Activated CD4-positive, alpha-beta T cell treated with anti-CD3 and anti-CD28 coated beads, Interleukin-2, amount 10 ng/mL, durations not matched to agents 7 days and 5 days (primary cell): ENCODE measurements around the gene NFE2L3. TPM values are rescaled to one million over a fixed set of nuclear protein-coding genes. Genes with fewer than 3 reads are reported as not detected.
A peak's percentile ranks its signal among the peaks of the same experiment; 100 is the strongest.

ENCODE experiments used
- CTCF ChIA-PET: fragments of 350-600 bp; sonication (Branson Sonifier 250); formaldehyde crosslinking; loops from one replicate; lab custom pipeline; 2021; ENCODE audit warnings: antibody characterized with exemption; lab: Charles Lee
- POLR2A ChIA-PET: fragments of 350-600 bp; sonication (Branson Sonifier 250); formaldehyde crosslinking; loops from one replicate; lab custom pipeline; 2021; ENCODE audit warnings: antibody characterized with exemption; lab: Charles Lee
- DNase-seq: peaks from one replicate; pipeline ENCODE4 v3.0.0-alpha.2; 2020
- H3K27ac Mint-ChIP-seq: one replicate; pipeline ENCODE4 v1.8.0; 2021; ENCODE audit warnings: mild to moderate bottlenecking, moderate library complexity, mixed read lengths
- H3K27me3 Mint-ChIP-seq: one replicate; pipeline ENCODE4 v1.8.0; 2021; ENCODE audit warnings: mixed read lengths
- H3K36me3 Mint-ChIP-seq: one replicate; pipeline ENCODE4 v1.8.0; 2021; ENCODE audit warnings: low read depth, mixed read lengths
- H3K4me1 Mint-ChIP-seq: one replicate; pipeline ENCODE4 v1.8.0; 2021; ENCODE audit warnings: mixed read lengths
- H3K4me3 Mint-ChIP-seq: one replicate; pipeline ENCODE4 v1.8.0; 2021; ENCODE audit warnings: mild to moderate bottlenecking, moderate library complexity, mixed read lengths
- H3K9me3 Mint-ChIP-seq: one replicate; pipeline ENCODE4 v1.8.0; 2021; ENCODE audit warnings: mixed read lengths
- total RNA-seq, 2 experiments: library from RNA; stranded (reverse); gene quantifications; one replicate each; pipeline ENCODE4 v1.2.3, GENCODE V29; 2021

The NFE2L3 gene
- total RNA-seq, 2 experiments from 2014 or later: 12.0 to 15.3 TPM

GRCh38 chr7:26185844-26186180 lies 33.8 kb downstream of the NFE2L3 start:
- CTCF ChIA-PET: interaction anchor here (1.1 kb wide), 1 partner anchor 12 kb away, joined by 3 read pairs; no protein-coding TSS in a partner anchor
- H3K4me3 Mint-ChIP-seq: no peak overlapping the region
- no peaks in the 10 kb centered on the region for H3K27me3 Mint-ChIP-seq
- peaks cover 71% of the 10 kb centered on the region for H3K36me3 Mint-ChIP-seq
- H3K9me3 Mint-ChIP-seq: no peaks in the 10 kb centered on the region
- H3K27ac Mint-ChIP-seq: peak overlapping the region; percentile 72
- H3K4me1 Mint-ChIP-seq: peaks cover 56% of the 10 kb centered on the region
- no peak for DNase-seq
- POLR2A ChIA-PET: no interaction called here

DNA sequence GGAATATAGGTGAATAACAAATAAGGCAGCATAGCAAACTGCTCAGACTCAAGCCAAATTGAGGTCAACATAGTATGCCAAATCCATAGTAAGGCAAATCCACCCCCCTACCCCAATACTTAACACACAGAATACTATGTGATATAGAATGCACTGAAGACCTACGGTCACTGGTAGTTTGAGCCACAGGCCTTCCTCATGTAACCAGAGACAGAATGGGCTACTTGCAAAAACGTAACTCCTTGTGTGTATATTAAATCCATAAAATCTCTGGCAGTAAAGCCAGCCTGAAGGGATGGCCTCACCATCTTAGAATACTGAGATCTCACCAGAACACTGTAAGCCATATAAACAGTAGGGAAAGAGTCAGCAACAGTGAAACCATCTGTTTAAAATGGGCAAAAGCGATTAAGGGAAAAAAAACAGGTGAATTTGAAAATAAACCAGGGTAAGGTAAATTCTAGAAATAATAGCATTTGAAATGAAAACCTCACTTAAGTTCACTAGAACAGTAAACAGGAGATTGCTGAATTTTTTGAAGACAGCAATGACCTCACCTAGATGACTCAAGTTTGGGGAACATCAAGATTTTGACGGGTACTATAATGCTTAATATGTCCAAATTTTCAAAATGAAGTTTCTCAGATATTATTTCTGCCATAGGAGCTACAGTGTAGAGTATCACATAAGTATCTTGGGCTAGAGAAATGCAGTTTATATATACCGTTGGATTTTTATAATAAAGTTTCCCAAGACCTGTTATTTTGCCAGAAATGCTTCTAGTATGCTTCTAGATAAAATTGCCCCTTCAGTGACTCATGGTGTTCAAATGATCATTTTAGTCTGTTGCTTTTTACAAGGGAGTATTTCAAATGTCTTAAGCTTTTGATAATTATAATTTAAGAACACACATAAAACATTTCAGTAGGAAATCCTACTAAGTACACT lies 34.6 kb downstream of the NFE2L3 start:
- Mint-ChIP-seq H3K36me3 (peaks cover 74% of the 10 kb centered on the region), H3K4me1 (peaks cover 63% of the 10 kb centered on the region), H3K9me3 (no peaks in the 10 kb centered on the region), H3K27me3 (no peaks in the 10 kb centered on the region), H3K4me3 (no peak overlapping the region), H3K27ac (peak overlapping the region; percentile 74)
- CTCF ChIA-PET: interaction anchor here (1.1 to 2.7 kb wide), 3 partner anchors 8 to 12 kb away, joined by 3 to 28 read pairs (median 11); partner anchors contain the start of gene HNRNPA2B1
- POLR2A ChIA-PET: interaction anchor here (0.6 kb wide), 1 partner anchor 20 kb away, joined by 3 read pairs; no protein-coding TSS in a partner anchor
- no peak for DNase-seq

DNA sequence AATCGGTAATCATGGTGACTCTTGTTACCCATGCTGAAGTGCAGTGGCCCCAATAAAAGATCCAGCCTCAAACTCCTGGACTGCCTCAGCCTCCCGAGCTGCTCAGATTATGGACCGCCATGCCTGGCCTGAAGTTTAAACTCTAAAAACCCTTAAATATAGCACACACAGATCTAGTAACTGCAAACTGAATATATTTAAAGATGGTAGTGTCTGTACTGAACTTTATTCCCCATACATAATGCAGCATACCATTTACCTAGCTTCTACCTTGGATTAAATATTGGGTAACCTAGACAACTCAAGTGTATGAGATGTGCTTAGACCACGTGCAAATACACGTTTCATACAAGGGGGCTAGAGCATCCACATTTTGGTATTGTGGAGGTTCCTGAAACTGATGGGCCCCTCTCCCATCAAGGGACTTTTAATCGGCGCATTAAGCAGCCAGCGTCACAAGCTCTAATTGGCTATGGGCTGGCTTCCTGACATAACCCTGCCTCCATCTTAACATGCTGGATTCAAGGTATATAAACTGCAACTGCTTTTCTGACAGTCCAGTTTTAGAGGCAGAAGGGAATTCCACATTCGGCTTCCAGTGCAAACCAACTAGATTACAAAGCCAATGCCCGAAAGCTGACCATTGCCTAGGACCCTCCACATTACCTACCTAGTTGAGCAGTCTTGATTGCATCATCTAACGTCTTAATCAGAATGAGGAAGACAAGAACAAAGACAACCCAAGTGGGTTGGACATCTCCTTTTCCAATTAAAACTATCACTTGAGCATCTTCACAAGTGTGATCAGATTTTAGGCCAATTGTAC lies 35.6 kb downstream of the NFE2L3 start:
- Mint-ChIP-seq H3K4me3 (no peak overlapping the region), H3K9me3 (no peaks in the 10 kb centered on the region), H3K27ac (peak overlapping the region; percentile 41), H3K27me3 (no peaks in the 10 kb centered on the region), H3K36me3 (peaks cover 82% of the 10 kb centered on the region), H3K4me1 (peaks cover 72% of the 10 kb centered on the region)
- ChIA-PET CTCF (interaction anchor here (1.5 to 2.7 kb wide), 5 partner anchors 9 to 97 kb away, joined by 3 to 28 read pairs (median 5); partner anchors contain the start of gene HNRNPA2B1), POLR2A (interaction anchor here (0.6 to 0.9 kb wide), 4 partner anchors 21 to 106 kb away, joined by 3 to 5 read pairs (median 4); no protein-coding TSS in a partner anchor)
- no peak for DNase-seq

GRCh38 chr7:26188206-26188956 lies 36.4 kb downstream of the NFE2L3 start:
- Mint-ChIP-seq H3K4me1 (peaks cover 80% of the 10 kb centered on the region), H3K27me3 (no peaks in the 10 kb centered on the region), H3K4me3 (no peak overlapping the region), H3K27ac (peak overlapping the region; percentile 68), H3K36me3 (peaks cover 89% of the 10 kb centered on the region), H3K9me3 (no peaks in the 10 kb centered on the region)
- POLR2A ChIA-PET: interaction anchor here (0.6 to 1.5 kb wide), 6 partner anchors 10 to 105 kb away, joined by 3 to 9 read pairs (median 4); partner anchors contain the start of genes CBX3 and NFE2L3
- CTCF ChIA-PET: interaction anchor here (0.6 to 2.7 kb wide), 7 partner anchors 9 to 973 kb away, joined by 3 to 28 read pairs (median 5); partner anchors contain the start of gene HNRNPA2B1
- DNase-seq: no peak

- POLR2A ChIA-PET: interaction anchor here (0.9 to 1.5 kb wide), 4 partner anchors 10 to 98 kb away, joined by 3 to 9 read pairs (median 6); partner anchors contain the start of genes CBX3 and NFE2L3
Observed at GRCh38 chr7:26188957-26189541, 37.1 kb downstream of the NFE2L3 start.

DNA sequence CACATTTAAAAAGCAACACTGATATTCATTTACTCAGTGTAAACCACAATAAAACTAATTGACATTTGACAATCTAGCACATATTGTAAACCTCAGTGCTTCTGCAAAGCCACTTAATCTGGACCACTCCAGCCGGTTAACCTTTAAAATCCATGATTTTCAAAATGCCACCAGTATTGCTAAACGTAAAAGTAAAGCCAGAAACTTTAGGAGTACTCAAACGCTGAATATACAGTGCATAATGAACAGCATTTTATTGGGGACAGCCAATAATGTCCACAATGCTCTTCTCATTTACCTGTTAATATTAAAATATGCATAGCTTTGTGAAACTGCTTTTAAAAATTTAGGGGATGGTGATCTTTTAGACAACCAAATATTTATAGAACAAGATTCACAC lies 37.7 kb downstream of the NFE2L3 start:
- Mint-ChIP-seq H3K9me3 (no peaks in the 10 kb centered on the region), H3K4me1 (peaks cover 92% of the 10 kb centered on the region), H3K27ac (no peak overlapping the region), H3K4me3 (no peak overlapping the region), H3K27me3 (no peaks in the 10 kb centered on the region), H3K36me3 (peaks cover 90% of the 10 kb centered on the region)
- ChIA-PET CTCF (interaction anchor here (1.5 to 2.7 kb wide), 5 partner anchors 9 to 95 kb away, joined by 4 to 28 read pairs (median 6); partner anchors contain the start of gene HNRNPA2B1), POLR2A (interaction anchor here (0.9 to 1.5 kb wide), 2 partner anchors 11 to 37 kb away, joined by 3 to 7 read pairs; partner anchors contain the start of genes CBX3 and NFE2L3)
- no peak for DNase-seq

More at GRCh38 chr7:26188957-26189541, 37.1 kb downstream of the NFE2L3 start:
- CTCF ChIA-PET: interaction anchor here (1.5 to 2.7 kb wide), 5 partner anchors 10 to 96 kb away, joined by 4 to 28 read pairs (median 6); partner anchors contain the start of gene HNRNPA2B1
- H3K9me3 Mint-ChIP-seq: no peaks in the 10 kb centered on the region
- no peak overlapping the region for H3K4me3 Mint-ChIP-seq
- H3K27ac Mint-ChIP-seq: no peak overlapping the region
- peaks cover 90% of the 10 kb centered on the region for H3K36me3 Mint-ChIP-seq
- no peaks in the 10 kb centered on the region for H3K27me3 Mint-ChIP-seq
- no peak for DNase-seq
- peaks cover 86% of the 10 kb centered on the region for H3K4me1 Mint-ChIP-seq

- Mint-ChIP-seq H3K27ac (no peak overlapping the region), H3K9me3 (no peaks in the 10 kb centered on the region), H3K4me3 (peak overlapping the region; percentile 10), H3K4me1 (peaks cover 90% of the 10 kb centered on the region), H3K36me3 (peaks cover 88% of the 10 kb centered on the region), H3K27me3 (no peaks in the 10 kb centered on the region)
- ChIA-PET POLR2A (no interaction called here), CTCF (no interaction called here)
- no peak for DNase-seq
Observed at GRCh38 chr7:26190417-26190869, 38.4 kb downstream of the NFE2L3 start.

- DNase-seq: no peak
- Mint-ChIP-seq H3K4me1 (peaks cover 92% of the 10 kb centered on the region), H3K4me3 (no peak overlapping the region), H3K27ac (no peak overlapping the region), H3K9me3 (no peaks in the 10 kb centered on the region), H3K27me3 (no peaks in the 10 kb centered on the region), H3K36me3 (peaks cover 92% of the 10 kb centered on the region)
- ChIA-PET CTCF (interaction anchor here (0.8 to 3.0 kb wide), 9 partner anchors 9 to 297 kb away, joined by 3 to 9 read pairs (median 4); partner anchors contain the start of gene HNRNPA2B1), POLR2A (interaction anchor here (0.5 to 1.5 kb wide), 3 partner anchors 24 to 36 kb away, joined by 3 to 4 read pairs (median 3); no protein-coding TSS in a partner anchor)
Observed at GRCh38 chr7:26191233-26191973, 39.4 kb downstream of the NFE2L3 start.

GRCh38 chr7:26191974-26192479 lies 40.0 kb downstream of the NFE2L3 start:
- Mint-ChIP-seq H3K27ac (peak overlapping the region; percentile 80), H3K27me3 (no peaks in the 10 kb centered on the region), H3K9me3 (no peaks in the 10 kb centered on the region), H3K4me3 (peak overlapping the region; percentile 5), H3K36me3 (peaks cover 94% of the 10 kb centered on the region), H3K4me1 (peaks cover 92% of the 10 kb centered on the region)
- ChIA-PET CTCF (interaction anchor here (0.7 to 3.0 kb wide), 10 partner anchors 8 to 297 kb away, joined by 3 to 9 read pairs (median 4); partner anchors contain the start of gene HNRNPA2B1), POLR2A (interaction anchor here (0.5 to 1.5 kb wide), 5 partner anchors 9 to 37 kb away, joined by 3 to 4 read pairs (median 3); no protein-coding TSS in a partner anchor)
- DNase-seq: no peak

GRCh38 chr7:26192485-26193087 lies 40.6 kb downstream of the NFE2L3 start:
- Mint-ChIP-seq H3K27ac (peak overlapping the region; percentile 80), H3K36me3 (peaks cover 94% of the 10 kb centered on the region), H3K4me1 (peaks cover 91% of the 10 kb centered on the region), H3K27me3 (no peaks in the 10 kb centered on the region), H3K9me3 (no peaks in the 10 kb centered on the region), H3K4me3 (no peak overlapping the region)
- DNase-seq: no peak
- ChIA-PET POLR2A (interaction anchor here (0.7 to 1.5 kb wide), 4 partner anchors 9 to 32 kb away, joined by 3 to 4 read pairs (median 3); no protein-coding TSS in a partner anchor), CTCF (interaction anchor here (0.7 to 3.0 kb wide), 7 partner anchors 10 to 172 kb away, joined by 3 to 9 read pairs (median 4); no protein-coding TSS in a partner anchor)
